ENCODE measurements around the gene GJC3.

The GJC3 gene

DNA sequence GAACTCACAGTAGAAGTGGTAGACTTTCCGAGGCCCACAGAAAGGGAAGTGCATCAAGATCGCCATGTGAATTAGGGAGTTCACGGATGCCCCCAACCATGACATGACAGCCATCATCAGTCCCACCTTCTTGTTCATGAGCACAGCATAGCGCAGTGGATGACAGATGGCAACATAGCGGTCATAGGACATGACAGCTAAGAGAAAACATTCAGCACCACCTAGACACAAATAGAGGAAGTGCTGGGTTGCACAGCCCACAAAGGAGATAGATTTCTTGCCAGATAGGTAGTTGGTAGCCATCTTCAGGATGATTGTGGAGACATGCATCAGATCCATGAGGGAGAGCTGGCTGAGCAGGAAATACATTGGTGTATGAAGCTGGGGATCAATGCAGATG, 52.9 kb downstream of the GJC3 start:
- TF ChIP-seq, protein P1, sequence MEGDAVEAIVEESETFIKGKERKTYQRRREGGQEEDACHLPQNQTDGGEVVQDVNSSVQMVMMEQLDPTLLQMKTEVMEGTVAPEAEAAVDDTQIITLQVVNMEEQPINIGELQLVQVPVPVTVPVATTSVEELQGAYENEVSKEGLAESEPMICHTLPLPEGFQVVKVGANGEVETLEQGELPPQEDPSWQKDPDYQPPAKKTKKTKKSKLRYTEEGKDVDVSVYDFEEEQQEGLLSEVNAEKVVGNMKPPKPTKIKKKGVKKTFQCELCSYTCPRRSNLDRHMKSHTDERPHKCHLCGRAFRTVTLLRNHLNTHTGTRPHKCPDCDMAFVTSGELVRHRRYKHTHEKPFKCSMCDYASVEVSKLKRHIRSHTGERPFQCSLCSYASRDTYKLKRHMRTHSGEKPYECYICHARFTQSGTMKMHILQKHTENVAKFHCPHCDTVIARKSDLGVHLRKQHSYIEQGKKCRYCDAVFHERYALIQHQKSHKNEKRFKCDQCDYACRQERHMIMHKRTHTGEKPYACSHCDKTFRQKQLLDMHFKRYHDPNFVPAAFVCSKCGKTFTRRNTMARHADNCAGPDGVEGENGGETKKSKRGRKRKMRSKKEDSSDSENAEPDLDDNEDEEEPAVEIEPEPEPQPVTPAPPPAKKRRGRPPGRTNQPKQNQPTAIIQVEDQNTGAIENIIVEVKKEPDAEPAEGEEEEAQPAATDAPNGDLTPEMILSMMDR (conservative IDR thresholded peaks at IDR 0.05; ENCODE audit: low read depth) = no peak
- H3K27ac ChIP-seq = no peak overlapping the region
- no peak for DNase-seq (ENCODE audit: low spot score)
- POLR2A ChIA-PET (ENCODE audit: low non-redundant PET) = no interaction called here
- CTCF ChIA-PET = interaction anchor here (0.6 kb wide), 1 partner anchor 169 kb away, joined by 3 read pairs; no protein-coding TSS in a partner anchor
